K562 (cell line): ENCODE results near the gene OR52I2. TPM values are rescaled to one million over a fixed set of nuclear protein-coding genes. Genes with fewer than 3 reads are reported as not detected.
A peak's percentile ranks its signal among the peaks of the same experiment; 100 is the strongest.

Experiments
- AFF4 ChIP-seq: sonication (generic); formaldehyde crosslinking; IDR thresholded peaks from 2 replicates; pipeline ENCODE4 v1.8.0; 2023; ENCODE audit warnings: mild to moderate bottlenecking, missing genetic modification reagents
- BRD9 ChIP-seq: fragments of 450-650 bp; IDR thresholded peaks from 2 replicates; pipeline ENCODE4 v1.6.1; 2018; ENCODE audit warnings: low read depth; ENCODE audit not compliant: partially characterized antibody
- BRF2 ChIP-seq: IDR thresholded peaks from 3 replicates; pipeline ENCODE4 v1.6.1; 2011; ENCODE audit warnings: borderline replicate concordance, mild to moderate bottlenecking; ENCODE audit not compliant: insufficient read length, insufficient read depth
- CXXC5 ChIP-seq: fragments of 250-450 bp; sonication (Bioruptor Pico); IDR thresholded peaks from 2 replicates; pipeline ENCODE4 v1.8.0; 2022; ENCODE audit warnings: inconsistent platforms, mild to moderate bottlenecking, moderate library complexity
- DNMT1 ChIP-seq: fragments of 450-650 bp; IDR thresholded peaks from 2 replicates; pipeline ENCODE4 v1.6.1; 2016; ENCODE audit warnings: antibody characterized with exemption, mild to moderate bottlenecking
- ELF2 ChIP-seq: fragments of 250-450 bp; sonication (Bioruptor Pico); IDR thresholded peaks from 2 replicates; pipeline ENCODE4 v1.5.0; 2021; ENCODE audit warnings: mild to moderate bottlenecking
- GATA2 ChIP-seq: sonication (generic); formaldehyde crosslinking; IDR thresholded peaks from 2 replicates; pipeline ENCODE4 v1.4.0; 2020; ENCODE audit warnings: mild to moderate bottlenecking, missing genetic modification reagents
- HNRNPUL1 ChIP-seq: fragments of 200-400 bp; formaldehyde crosslinking; IDR thresholded peaks from 2 replicates; pipeline ENCODE4 v1.6.1; 2017; ENCODE audit warnings: low read length
- KDM2B ChIP-seq: fragments of 250-450 bp; sonication (Bioruptor Pico); IDR thresholded peaks from 2 replicates; pipeline ENCODE4 v1.8.0; 2021; ENCODE audit warnings: mild to moderate bottlenecking, moderate library complexity
- MCM5 ChIP-seq: fragments of 450-650 bp; IDR thresholded peaks from 2 replicates; pipeline ENCODE4 v1.6.1; 2016; ENCODE audit warnings: low read depth
- MYBL2 ChIP-seq, 2 experiments: fragments of 450-650 bp in 1 of 2; sonication (generic) in 1 of 2; formaldehyde crosslinking in 1 of 2; IDR thresholded peaks; 2 replicates each; pipeline versions ENCODE4 v1.6.1 to v1.8.1; 2017 to 2022; ENCODE audit warnings: borderline replicate concordance in 1 of 2, inconsistent platforms in 1 of 2, low read depth in 1 of 2, mild to moderate bottlenecking in 1 of 2, missing genetic modification reagents in 1 of 2, moderate library complexity in 1 of 2
- NCOR1 ChIP-seq: fragments of 450-650 bp; IDR thresholded peaks from 2 replicates; pipeline ENCODE4 v1.6.1; 2016; ENCODE audit warnings: mild to moderate bottlenecking, moderate library complexity
- NFATC3 ChIP-seq: fragments of 450-650 bp; IDR thresholded peaks from 2 replicates; pipeline ENCODE4 v1.6.1; 2017; ENCODE audit warnings: mild to moderate bottlenecking
- PHF21A ChIP-seq: fragments of 450-650 bp; IDR thresholded peaks from 2 replicates; pipeline ENCODE4 v1.6.1; 2017; ENCODE audit warnings: low read depth, borderline replicate concordance
- POLR2AphosphoS2 ChIP-seq: IDR thresholded peaks from 2 replicates; pipeline ENCODE4 v1.6.1; 2012; ENCODE audit warnings: low read length, improper control_type of control experiment
- RBFOX2 ChIP-seq: fragments of 200-400 bp; formaldehyde crosslinking; IDR thresholded peaks from 2 replicates; pipeline ENCODE4 v1.6.1; 2017; ENCODE audit warnings: low read depth, mild to moderate bottlenecking, low read length, moderate library complexity
- RBM15 ChIP-seq: fragments of 200-400 bp; formaldehyde crosslinking; IDR thresholded peaks from 2 replicates; pipeline ENCODE4 v1.6.1; 2018; ENCODE audit warnings: mild to moderate bottlenecking, low read length, moderate library complexity; ENCODE audit not compliant: insufficient read depth
- SIX5 ChIP-seq, 2 experiments: IDR thresholded peaks; 2 replicates each; pipeline ENCODE4 v1.6.1; 2011; ENCODE audit warnings: low read length in 2 of 2, borderline replicate concordance in 1 of 2, low read depth in 1 of 2, mild to moderate bottlenecking in 1 of 2, moderate library complexity in 1 of 2; ENCODE audit not compliant: insufficient read depth in 1 of 2
- SMARCA4 ChIP-seq: fragments of 450-650 bp; IDR thresholded peaks from 2 replicates; pipeline ENCODE4 v1.6.1; 2016
- TCF3 ChIP-seq: sonication (generic); formaldehyde crosslinking; IDR thresholded peaks from 2 replicates; pipeline ENCODE4 v1.4.0; 2020; ENCODE audit warnings: mild to moderate bottlenecking, missing genetic modification reagents
- TEAD4 ChIP-seq, 2 experiments: sonication (generic) in 1 of 2; formaldehyde crosslinking in 1 of 2; IDR thresholded peaks; 2 replicates each; pipeline versions ENCODE4 v1.6.1 to v1.8.0; 2012 to 2022; ENCODE audit warnings: borderline replicate concordance in 1 of 2, inconsistent platforms in 1 of 2, low read length in 1 of 2, mild to moderate bottlenecking in 1 of 2, missing genetic modification reagents in 1 of 2
- ZBTB8A ChIP-seq: fragments of 450-650 bp; IDR thresholded peaks from 2 replicates; pipeline ENCODE4 v1.6.1; 2018; ENCODE audit warnings: mild to moderate bottlenecking, moderate library complexity; ENCODE audit not compliant: partially characterized antibody
- ZC3H4 ChIP-seq: sonication (generic); formaldehyde crosslinking; IDR thresholded peaks from 2 replicates; pipeline ENCODE4 v1.9.0; 2021; ENCODE audit warnings: missing genetic modification reagents, borderline replicate concordance
- ZNF232 ChIP-seq: sonication (generic); formaldehyde crosslinking; IDR thresholded peaks from 2 replicates; pipeline ENCODE4 v1.8.0; 2022; ENCODE audit warnings: mild to moderate bottlenecking, missing genetic modification reagents
- ZNF3 ChIP-seq: fragments of 250-450 bp; sonication (Bioruptor Pico); IDR thresholded peaks from 2 replicates; pipeline ENCODE4 v1.5.0; 2021; ENCODE audit warnings: mild to moderate bottlenecking, moderate library complexity
- ZNF57 ChIP-seq: fragments of 450-650 bp; formaldehyde crosslinking; IDR thresholded peaks from 2 replicates; pipeline ENCODE4 v1.4.0; 2020; ENCODE audit warnings: mild to moderate bottlenecking, moderate library complexity
- ZNF707 ChIP-seq: fragments of 250-450 bp; sonication (Bioruptor Pico); conservative IDR thresholded peaks from 2 replicates; pipeline ENCODE4 v1.8.0; 2022; ENCODE audit warnings: inconsistent platforms, mild to moderate bottlenecking, moderate library complexity
- ZNF75A ChIP-seq: fragments of 450-650 bp; formaldehyde crosslinking; IDR thresholded peaks from 2 replicates; pipeline ENCODE4 v1.4.0; 2020; ENCODE audit warnings: mild to moderate bottlenecking
- polyA plus RNA-seq, 8 experiments: library from polyadenylated mRNA; depleted of rRNA in 4 of 8; stranded (reverse) in 5 of 8; unstranded in 3 of 8; fragments of >200 nt; fragmentation: Nextera tagmentation in 2 of 8; fragmentation: Illumina TruSeq in 1 of 8; extraction: Ambion mirVana in 2 of 8; extraction: Trizol in 1 of 8; gene quantifications; 2 replicates each; pipeline versions ENCODE4 v1.2.1 to v1.2.3, GENCODE V29; 2011 to 2014; ENCODE audit warnings: inconsistent platforms in 1 of 8, missing spikeins in 1 of 8
- total RNA-seq, 7 experiments: library from RNA; depleted of rRNA in 6 of 7; stranded (reverse); fragments of >200 nt in 6 of 7; fragmentation: Illumina TruSeq in 2 of 7; extraction: Trizol in 2 of 7; gene quantifications; 2 replicates each; pipeline versions ENCODE4 v1.2.1 to v1.2.3, GENCODE V29; 2011 to 2021; ENCODE audit warnings: low replicate concordance in 1 of 7

The OR52I2 gene
- total and polyA plus RNA-seq, 9 of the 15 experiments (the other 6 are each of a cell fraction or from before 2014, with no cell fraction given): not detected

- no peak for TF ChIP-seq PHF21A
- no peak for TF ChIP-seq ZNF3 (CRISPR knock-in tag)
- TF ChIP-seq RBFOX2: no peak
- TF ChIP-seq ZBTB8A: no peak
- no peak for TF ChIP-seq SIX5 (IDR thresholded peaks at IDR 0.05; ENCODE audit: borderline replicate concordance in 1 of 2, insufficient read depth in 1 of 2, low read depth in 1 of 2, low read length in 2 of 2)
- no peak for TF ChIP-seq ZNF57
- 0 out of 2 replicates have a peak, but pooled peaks have one; percentile 25 for TF ChIP-seq SMARCA4
- 0 out of 2 replicates have a peak, but pooled peaks have one; percentile 12 for TF ChIP-seq NCOR1
- TF ChIP-seq ZNF707 (CRISPR knock-in tag): no peak
- TF ChIP-seq KDM2B (CRISPR knock-in tag): no peak
- no peak for TF ChIP-seq AFF4
- TF ChIP-seq DNMT1: no peak
- TF ChIP-seq BRF2: no peak
- TF ChIP-seq ZNF232 (CRISPR knock-in tag): no peak
- peak; percentile 37 for TF ChIP-seq TCF3 (CRISPR knock-in tag)
- TF ChIP-seq ELF2: no peak
- TF ChIP-seq NFATC3: no peak
- TF ChIP-seq POLR2AphosphoS2: no peak
- TF ChIP-seq MYBL2 (IDR thresholded peaks at IDR 0.05; ENCODE audit: low read depth): no peak
- no peak for TF ChIP-seq MYBL2 (CRISPR knock-in tag; IDR thresholded peaks at IDR 0.05; ENCODE audit: borderline replicate concordance)
- TF ChIP-seq GATA2 (CRISPR knock-in tag): no peak
- no peak for TF ChIP-seq MCM5
- TF ChIP-seq HNRNPUL1: no peak
- no peak for TF ChIP-seq CXXC5 (CRISPR knock-in tag)
- TF ChIP-seq BRD9: no peak
- TF ChIP-seq ZNF75A: no peak
- TF ChIP-seq TEAD4 (IDR thresholded peaks at IDR 0.05; ENCODE audit: low read length): no peak
- no peak for TF ChIP-seq TEAD4 (CRISPR knock-in tag; IDR thresholded peaks at IDR 0.05; ENCODE audit: borderline replicate concordance)
- no peak for TF ChIP-seq ZC3H4 (CRISPR knock-in tag)
- no peak for TF ChIP-seq RBM15
These were observed 38.0 kb downstream of the OR52I2 start (continued) for GRCh38 chr11:4619514-4619913.
